IPS DF 4.7 (cell line): Measurements from ENCODE around the gene SLC28A1.
"Not testable (repeated sequence)": the region's sequence is repeated elsewhere in the genome, so short reads cannot be mapped to it uniquely, and the experiment has no call there.

Source experiments
- DNase-seq: peaks from one replicate; pipeline ENCODE4 v3.0.0-alpha.2; 2013; ENCODE audit warnings: low spot score; ENCODE audit errors: extremely low read depth

The SLC28A1 gene

GRCh38 chr15:84862214-84862975, 22.1 kb upstream of the SLC28A1 start:
- no peak for DNase-seq

GRCh38 chr15:84863565-84864443, 20.7 kb upstream of the SLC28A1 start:
- DNase-seq, result no peak

- no peak for DNase-seq
Observed at GRCh38 chr15:84864444-84864795, 20.0 kb upstream of the SLC28A1 start.

- no peak for DNase-seq
Observed at GRCh38 chr15:84865074-84865569, 19.3 kb upstream of the SLC28A1 start.

- no peak for DNase-seq
Observed at GRCh38 chr15:84868037-84868880, 16.2 kb upstream of the SLC28A1 start.

- no peak for DNase-seq
Observed at GRCh38 chr15:84869510-84869909, 15.0 kb upstream of the SLC28A1 start.

GRCh38 chr15:84871428-84871985, 13.0 kb upstream of the SLC28A1 start:
- no peak for DNase-seq

GRCh38 chr15:84872009-84872910, 12.2 kb upstream of the SLC28A1 start:
- DNase-seq, result no peak

GRCh38 chr15:84873997-84874396, 10.5 kb upstream of the SLC28A1 start:
- no peak for DNase-seq

- DNase-seq, result no peak
Observed at GRCh38 chr15:84874981-84875699, 9.3 kb upstream of the SLC28A1 start.

- no peak for DNase-seq
Observed at GRCh38 chr15:84876269-84876668, 8.2 kb upstream of the SLC28A1 start.

- not testable (repeated sequence) for DNase-seq
Observed at GRCh38 chr15:84877701-84878100, 6.8 kb upstream of the SLC28A1 start.

GRCh38 chr15:84878504-84878903, 6.0 kb upstream of the SLC28A1 start:
- peak; percentile 22 for DNase-seq

- no peak for DNase-seq
Observed at GRCh38 chr15:84879088-84879780, 5.2 kb upstream of the SLC28A1 start.

- DNase-seq, result no peak
Observed at GRCh38 chr15:84880007-84880406, 4.5 kb upstream of the SLC28A1 start.

GRCh38 chr15:84880822-84881519, 3.5 kb upstream of the SLC28A1 start:
- no peak for DNase-seq

- DNase-seq, result no peak
Observed at GRCh38 chr15:84881520-84881830, 3.0 kb upstream of the SLC28A1 start.

GRCh38 chr15:84883466-84883865, 996 bp upstream of the SLC28A1 start:
- no peak for DNase-seq
